ENCODE data around the gene UQCRH. TPM values are rescaled to one million over a fixed set of nuclear protein-coding genes. Genes with fewer than 3 reads are reported as not detected.

The UQCRH gene
- total RNA-seq, 1 experiment from 2014 or later: 508 TPM

- H3K56ac ChIP-seq (ENCODE audit: insufficient read length, low read depth, low read length): no peak overlapping the region
- H3K9ac ChIP-seq (ENCODE audit: extremely low read depth, insufficient read length, low read length): no peak overlapping the region
- no peak overlapping the region for H2BK5ac ChIP-seq (ENCODE audit: insufficient read length, low read length)
- TF ChIP-seq CTCF (conservative IDR thresholded peaks at IDR 0.05): no peak
- no peak overlapping the region for H2BK120ac ChIP-seq (ENCODE audit: low read depth, low read length, poor library complexity, severe bottlenecking)
- H3K4me3 Mint-ChIP-seq: no peak overlapping the region
- H3K18ac ChIP-seq (ENCODE audit: insufficient read length, low read depth, low read length): no peak overlapping the region
- peaks cover 60 to 92% (median 85%) of the 10 kb centered on the region in 3 experiments; a peak in 6 of 7 replicates for H3K36me3 Mint-ChIP-seq (ENCODE audit: insufficient read depth in 1 of 3, low read depth in 3 of 3)
- H4K20me1 ChIP-seq (ENCODE audit: control insufficient read depth, insufficient read depth, insufficient read length): no peaks in the 10 kb centered on the region
- H3K27ac ChIP-seq (ENCODE audit: insufficient read length, low read depth, low read length): no peak overlapping the region
- H4K5ac ChIP-seq (ENCODE audit: insufficient read length, low read depth, low read length): no peak overlapping the region
- no peaks in the 10 kb centered on the region for H3K79me2 ChIP-seq (ENCODE audit: insufficient read depth, low read length)
- H4K91ac ChIP-seq (ENCODE audit: insufficient read length, low read depth, low read length): no peak overlapping the region
- no peaks in the 10 kb centered on the region for H3K4me1 ChIP-seq (ENCODE audit: insufficient read depth, low read length)
- H4K8ac ChIP-seq (replicated peaks; ENCODE audit: insufficient read length, low read depth, low read length): no peak overlapping the region
- no peaks in the 10 kb centered on the region for H3K9me3 Mint-ChIP-seq
- H2BK12ac ChIP-seq (ENCODE audit: insufficient read length, low read depth, low read length): no peak overlapping the region
- H2AK5ac ChIP-seq (ENCODE audit: insufficient read length, low read length): no peak overlapping the region
- no peak overlapping the region for H3K23ac ChIP-seq (ENCODE audit: insufficient read length, low read depth, low read length)
- no peak overlapping the region for H3K14ac ChIP-seq (ENCODE audit: insufficient read depth, low read length)
- no peaks in the 10 kb centered on the region for H3K79me1 ChIP-seq (ENCODE audit: insufficient read depth, low read depth, low read length, poor library complexity, severe bottlenecking)
- no peaks in the 10 kb centered on the region for H3K4me1 Mint-ChIP-seq
- no peak overlapping the region for H2BK20ac ChIP-seq (ENCODE audit: low read depth, low read length, poor library complexity, severe bottlenecking)
- no peak overlapping the region for H2AFZ ChIP-seq (ENCODE audit: low read length)
- no CpG with 5 or more reads among the region's 1 CpG for WGBS (ENCODE audit: extremely low coverage, insufficient read length, low lambda C conversion rate)
- DNase-seq: no peak
- H2BK15ac ChIP-seq (ENCODE audit: low read depth, low read length): no peak overlapping the region
- H3K27ac Mint-ChIP-seq: no peak overlapping the region
- H3K9me3 ChIP-seq (ENCODE audit: control insufficient read depth, low read depth, low read length): no peaks in the 10 kb centered on the region
- H3K4ac ChIP-seq (ENCODE audit: low read depth, low read length): no peak overlapping the region
- no peak overlapping the region for H3K4me2 ChIP-seq (ENCODE audit: insufficient read depth, insufficient read length, low read length)
- no peak overlapping the region for H3T11ph ChIP-seq (ENCODE audit: low read length)
- no peaks in the 10 kb centered on the region for H3K27me3 Mint-ChIP-seq (ENCODE audit: low read depth)
- H3K27me3 ChIP-seq (ENCODE audit: insufficient read depth, low read length): no peaks in the 10 kb centered on the region
- no peaks in the 10 kb centered on the region for H3K23me2 ChIP-seq (ENCODE audit: insufficient read length, low read depth, low read length, poor library complexity, severe bottlenecking)
These were observed 41.0 kb upstream of the UQCRH start for GRCh38 chr1:46262508-46262907.
